Measurements from ENCODE around the gene HYAL2. TPM values are rescaled to one million over a fixed set of nuclear protein-coding genes. Genes with fewer than 3 reads are reported as not detected.

The HYAL2 gene
- polyA plus RNA-seq, 1 experiment, result 46.6 TPM

DNA sequence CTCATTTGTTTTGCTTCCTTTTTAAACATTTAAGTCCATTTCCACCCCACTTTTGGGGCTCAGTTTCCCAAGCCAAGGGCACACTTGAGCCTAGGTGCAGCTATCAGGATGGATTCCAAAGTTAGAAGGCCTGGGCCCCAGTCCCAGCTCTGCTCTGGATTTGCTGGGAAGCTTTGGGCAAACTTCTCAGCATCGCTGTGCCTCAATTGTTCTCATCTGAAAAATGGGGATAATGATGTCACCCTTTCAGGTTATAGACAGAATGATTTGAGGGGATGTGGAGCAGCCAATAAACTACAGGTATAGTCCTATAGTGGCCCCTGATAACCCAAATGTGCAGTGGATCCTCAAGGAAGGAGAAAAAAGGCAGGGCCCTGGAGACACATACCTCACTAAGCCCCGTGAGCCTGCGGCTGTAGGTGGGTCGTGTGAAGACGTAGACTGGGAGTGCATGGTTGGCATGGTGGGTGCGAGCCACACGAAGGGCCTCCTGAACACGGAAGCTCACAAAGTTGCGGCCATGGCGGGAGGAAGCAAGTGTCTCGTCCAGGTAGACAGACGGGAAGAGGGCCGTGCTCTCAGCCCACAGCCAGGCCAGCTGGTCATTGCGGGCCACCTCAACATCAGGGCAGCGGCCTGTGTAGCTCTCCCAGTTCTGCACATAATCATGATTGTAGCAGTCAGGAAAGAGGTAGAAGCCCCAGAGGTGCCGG is 3.2 kb downstream of the HYAL2 start:
- DNase-seq (ENCODE audit: low read depth, low spot score), result no peak
- H3K4me3 ChIP-seq (ENCODE audit: low read depth, low read length), result no peak overlapping the region
- ChIA-PET CTCF (no interaction called here), POLR2A (no interaction called here)
- H3K27ac ChIP-seq (ENCODE audit: low read depth, low read length), result no peak overlapping the region
- no peaks in the 10 kb centered on the region for H3K27me3 ChIP-seq (ENCODE audit: control insufficient read depth, insufficient read depth, low read length)
- TF ChIP-seq, protein P1, sequence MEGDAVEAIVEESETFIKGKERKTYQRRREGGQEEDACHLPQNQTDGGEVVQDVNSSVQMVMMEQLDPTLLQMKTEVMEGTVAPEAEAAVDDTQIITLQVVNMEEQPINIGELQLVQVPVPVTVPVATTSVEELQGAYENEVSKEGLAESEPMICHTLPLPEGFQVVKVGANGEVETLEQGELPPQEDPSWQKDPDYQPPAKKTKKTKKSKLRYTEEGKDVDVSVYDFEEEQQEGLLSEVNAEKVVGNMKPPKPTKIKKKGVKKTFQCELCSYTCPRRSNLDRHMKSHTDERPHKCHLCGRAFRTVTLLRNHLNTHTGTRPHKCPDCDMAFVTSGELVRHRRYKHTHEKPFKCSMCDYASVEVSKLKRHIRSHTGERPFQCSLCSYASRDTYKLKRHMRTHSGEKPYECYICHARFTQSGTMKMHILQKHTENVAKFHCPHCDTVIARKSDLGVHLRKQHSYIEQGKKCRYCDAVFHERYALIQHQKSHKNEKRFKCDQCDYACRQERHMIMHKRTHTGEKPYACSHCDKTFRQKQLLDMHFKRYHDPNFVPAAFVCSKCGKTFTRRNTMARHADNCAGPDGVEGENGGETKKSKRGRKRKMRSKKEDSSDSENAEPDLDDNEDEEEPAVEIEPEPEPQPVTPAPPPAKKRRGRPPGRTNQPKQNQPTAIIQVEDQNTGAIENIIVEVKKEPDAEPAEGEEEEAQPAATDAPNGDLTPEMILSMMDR (IDR thresholded peaks at IDR 0.05; ENCODE audit: low read depth, low read length), result no peak
- H3K9me3 ChIP-seq (ENCODE audit: control insufficient read depth, insufficient read depth, low read length), result no peaks in the 10 kb centered on the region; the same call in 1 of the 2 replicates

DNA sequence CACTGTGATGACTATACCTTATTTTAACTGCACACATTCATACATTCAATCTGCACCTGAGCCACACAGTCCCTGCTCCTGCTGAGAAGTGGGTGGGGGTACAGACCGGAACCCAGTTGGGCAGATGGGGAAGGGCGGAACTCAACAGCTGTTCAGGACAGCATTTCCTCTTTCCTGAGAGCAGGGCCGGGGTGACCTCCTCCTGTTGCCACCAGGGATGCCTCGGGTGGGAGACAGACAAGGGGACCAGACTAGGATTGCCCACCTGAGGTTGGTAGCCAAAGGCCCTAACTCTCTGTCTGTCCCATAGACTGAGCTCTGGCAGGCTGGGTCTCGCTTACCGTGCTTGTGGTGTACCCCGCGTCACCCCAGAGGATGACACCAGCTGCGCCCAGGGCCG is 3.9 kb downstream of the HYAL2 start:
- POLR2A ChIA-PET, result no interaction called here
- no peak for DNase-seq (ENCODE audit: low read depth, low spot score)
- CTCF ChIA-PET, result no interaction called here

DNA sequence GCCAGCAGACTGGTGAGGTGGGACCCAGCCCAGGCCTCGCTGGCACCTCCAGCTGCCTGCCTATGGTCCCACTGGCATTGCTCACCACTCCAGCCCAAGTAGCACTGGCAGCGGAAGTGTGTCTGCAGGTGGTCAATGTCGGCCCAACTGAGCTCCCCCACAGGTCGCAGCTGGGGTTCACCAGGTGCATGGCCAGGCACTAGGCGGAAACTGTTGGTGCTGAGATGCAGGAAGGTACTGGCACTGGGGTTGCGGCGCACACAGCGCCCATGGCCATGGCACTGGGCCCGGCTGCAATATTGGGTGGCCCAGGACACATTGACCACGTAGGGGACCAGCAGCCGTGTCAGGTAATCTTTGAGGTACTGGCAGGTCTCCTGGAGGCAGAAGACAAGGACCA is 4.4 kb downstream of the HYAL2 start:
- DNase-seq (ENCODE audit: low read depth, low spot score), result no peak
- H3K9me3 ChIP-seq (ENCODE audit: control insufficient read depth, insufficient read depth, low read length), result no peaks in the 10 kb centered on the region; the same call in 1 of the 2 replicates
- H3K4me3 ChIP-seq (ENCODE audit: low read depth, low read length), result no peak overlapping the region
- CTCF ChIA-PET, result no interaction called here
- no peak overlapping the region for H3K27ac ChIP-seq (ENCODE audit: low read depth, low read length)
- no peaks in the 10 kb centered on the region for H3K27me3 ChIP-seq (ENCODE audit: control insufficient read depth, insufficient read depth, low read length)
- TF ChIP-seq, protein P1 (IDR thresholded peaks at IDR 0.05; ENCODE audit: low read depth, low read length), result no peak
- POLR2A ChIA-PET, result no interaction called here

More for the DNA sequence above, 3.9 kb downstream of the HYAL2 start:
- Histone ChIP-seq H3K27me3 (ENCODE audit: control insufficient read depth, insufficient read depth, low read length) (no peaks in the 10 kb centered on the region), H3K9me3 (ENCODE audit: control insufficient read depth, insufficient read depth, low read length) (no peaks in the 10 kb centered on the region; the same call in 1 of the 2 replicates), H3K4me3 (ENCODE audit: low read depth, low read length) (no peak overlapping the region), H3K27ac (ENCODE audit: low read depth, low read length) (no peak overlapping the region)
- TF ChIP-seq, protein P1 (IDR thresholded peaks at IDR 0.05; ENCODE audit: low read depth, low read length), result no peak

DNA sequence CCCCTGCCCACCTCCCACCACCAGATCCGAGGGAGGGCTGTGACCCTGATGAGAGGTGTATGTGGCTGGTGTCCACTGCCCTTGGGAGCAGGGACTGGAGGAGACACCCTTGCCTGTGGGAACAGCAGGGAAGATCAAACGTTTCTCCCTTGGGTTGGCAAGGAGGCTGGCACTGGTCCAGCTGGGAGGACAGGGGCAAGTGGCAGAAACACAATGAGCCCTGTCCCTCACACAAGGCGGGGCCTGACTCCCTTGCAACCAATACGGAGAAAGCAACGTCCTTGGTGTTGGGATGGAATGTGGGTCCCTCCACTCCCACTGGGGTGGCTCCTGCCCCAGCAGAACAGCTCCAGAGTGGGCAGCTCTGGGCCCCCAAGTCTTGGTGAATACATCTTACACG is 5.2 kb downstream of the HYAL2 start:
- no peaks in the 10 kb centered on the region for H3K27me3 ChIP-seq (ENCODE audit: control insufficient read depth, insufficient read depth, low read length)
- no peak for DNase-seq (ENCODE audit: low read depth, low spot score)
- H3K9me3 ChIP-seq (ENCODE audit: control insufficient read depth, insufficient read depth, low read length), result no peaks in the 10 kb centered on the region; the same call in 1 of the 2 replicates
- H3K4me3 ChIP-seq (ENCODE audit: low read depth, low read length), result no peak overlapping the region
- TF ChIP-seq, protein P1 (IDR thresholded peaks at IDR 0.05; ENCODE audit: low read depth, low read length), result no peak
- CTCF ChIA-PET, result no interaction called here
- POLR2A ChIA-PET, result no interaction called here
- H3K27ac ChIP-seq (ENCODE audit: low read depth, low read length), result no peak overlapping the region

DNA sequence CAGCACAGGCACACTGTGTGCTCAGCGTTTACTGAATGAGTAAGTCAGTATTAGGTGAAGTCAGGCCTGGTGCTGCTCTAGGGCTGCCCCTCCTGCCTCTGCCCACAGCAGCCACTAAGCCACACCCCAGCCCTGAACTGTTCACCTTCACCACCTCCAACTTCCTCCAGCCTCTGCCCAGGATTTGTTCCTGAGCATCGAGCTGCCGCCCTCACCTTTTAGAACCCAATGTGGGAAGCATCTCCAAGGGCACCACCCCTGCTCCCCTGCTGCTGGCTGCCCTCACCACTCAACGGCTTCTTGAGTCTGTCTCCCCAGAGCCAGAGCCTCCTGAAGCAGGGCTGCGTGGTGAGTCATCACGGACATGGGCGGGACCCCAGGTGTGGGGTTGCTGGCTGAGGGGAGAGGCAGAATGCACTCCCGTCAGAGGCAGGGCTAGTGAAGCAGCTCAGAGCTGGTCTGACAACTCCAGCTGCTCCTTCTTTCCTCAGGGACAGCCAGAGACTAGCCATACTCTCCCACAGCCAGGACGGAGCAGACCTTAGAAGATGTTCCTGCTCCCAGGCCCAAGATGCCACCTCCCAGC is 5.8 kb downstream of the HYAL2 start:
- CTCF ChIA-PET, result no interaction called here
- Histone ChIP-seq H3K27ac (ENCODE audit: low read depth, low read length) (no peak overlapping the region), H3K9me3 (ENCODE audit: control insufficient read depth, insufficient read depth, low read length) (no peaks in the 10 kb centered on the region; the same call in 1 of the 2 replicates), H3K27me3 (ENCODE audit: control insufficient read depth, insufficient read depth, low read length) (no peaks in the 10 kb centered on the region), H3K4me3 (ENCODE audit: low read depth, low read length) (no peak overlapping the region)
- no peak for DNase-seq (ENCODE audit: low read depth, low spot score)
- TF ChIP-seq, protein P1 (IDR thresholded peaks at IDR 0.05; ENCODE audit: low read depth, low read length), result no peak
- POLR2A ChIA-PET, result no interaction called here
